GM12891 (cell line): ENCODE data around the gene THEMIS2.

Experiments
- POLR2A ChIP-seq: IDR thresholded peaks from 2 replicates; pipeline ENCODE4 v1.6.1; 2011; ENCODE audit warnings: low read depth, low read length, control low read depth
- POLR2AphosphoS5 ChIP-seq: IDR thresholded peaks from 2 replicates; pipeline ENCODE4 v1.6.1; 2011; ENCODE audit warnings: low read depth, low read length, control low read depth

DNA sequence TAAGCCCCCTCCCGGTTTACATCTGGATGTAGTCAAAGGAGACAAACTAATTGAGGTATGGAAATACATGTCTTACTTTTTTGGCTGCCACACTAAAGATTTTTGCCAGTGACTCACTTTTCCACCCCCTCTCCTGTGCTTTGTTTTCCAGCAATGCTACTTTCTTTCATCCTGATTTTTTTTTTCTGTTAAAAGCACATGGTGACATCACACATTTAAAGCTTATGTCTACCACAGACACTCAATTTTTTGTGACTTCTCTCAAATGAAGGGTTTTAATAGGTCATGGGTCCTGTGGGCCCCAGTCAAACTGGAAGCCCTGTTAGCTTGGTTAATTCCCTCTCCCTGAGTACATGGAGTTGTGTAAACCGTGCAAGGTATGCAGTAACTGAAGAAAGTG lies 39.6 kb upstream of the THEMIS2 start:
- TF ChIP-seq POLR2A (no peak), POLR2AphosphoS5 (no peak)
